GM18870 (cell line): ENCODE data around the gene GPC6.
"Not testable (repeated sequence)": the region's sequence is repeated elsewhere in the genome, so short reads cannot be mapped to it uniquely, and the experiment has no call there.

ENCODE experiments used
- ATAC-seq: cut with Tn5 transposase; IDR thresholded peaks from one replicate; pipeline ENCODE4 v1.9.1; 2021; ENCODE audit warnings: moderate library complexity; ENCODE audit not compliant: unreplicated experiment

GPC6 gene

GRCh38 chr13:93226623-93227279 is at the start of gene GPC6:
TSS of gene GPC6 (plus strand) at chr13:93226807.
- no peak for ATAC-seq

DNA sequence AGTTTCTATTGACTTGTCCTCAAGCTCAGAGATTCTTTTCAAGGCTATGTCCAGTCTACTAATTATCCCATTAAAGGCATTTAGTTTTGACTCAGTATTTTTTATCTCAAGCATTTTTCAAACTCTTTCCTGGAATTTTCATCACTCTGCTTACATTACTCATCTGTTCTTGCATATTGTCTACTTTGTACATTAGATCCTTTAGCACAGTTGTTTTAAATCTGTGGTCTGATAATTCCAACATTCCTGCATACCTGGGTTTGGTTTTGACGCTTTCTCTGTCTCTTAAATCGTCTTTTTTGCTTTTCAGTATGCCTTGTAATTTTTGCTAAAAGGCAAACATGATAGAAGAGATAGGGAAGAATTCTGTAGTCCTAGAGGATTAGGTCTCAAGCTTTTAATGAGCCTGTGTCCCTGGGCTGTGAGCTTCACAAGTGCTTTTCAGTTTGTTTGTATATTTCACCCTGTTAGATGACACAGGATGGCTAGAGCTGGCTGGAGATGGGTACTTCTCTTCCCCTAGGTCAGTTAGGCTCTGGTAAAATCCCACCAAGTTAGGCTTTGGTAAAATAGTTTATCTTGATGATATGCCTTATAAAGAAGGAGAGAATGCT is 46.1 kb upstream of the GPC6 start:
- ATAC-seq = no peak

DNA sequence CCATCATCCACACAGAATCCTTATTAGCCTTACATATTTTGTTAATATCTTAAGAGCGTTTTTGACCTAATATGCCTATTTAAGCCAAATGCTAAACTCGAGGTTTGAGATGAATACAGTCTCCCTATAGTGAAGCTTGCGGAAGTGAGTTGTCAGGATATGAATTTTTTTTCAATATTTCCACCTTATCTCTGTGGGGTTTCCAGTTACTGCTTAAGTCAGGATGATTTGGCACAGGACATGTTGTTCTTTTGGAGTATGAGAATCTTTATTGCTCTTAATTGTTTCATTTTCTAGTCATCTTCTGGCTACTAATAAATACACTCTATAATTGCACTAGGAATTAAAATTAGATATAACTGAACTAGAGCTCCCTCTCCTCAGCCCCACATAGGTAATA is 44.2 kb upstream of the GPC6 start:
- ATAC-seq = no peak

DNA sequence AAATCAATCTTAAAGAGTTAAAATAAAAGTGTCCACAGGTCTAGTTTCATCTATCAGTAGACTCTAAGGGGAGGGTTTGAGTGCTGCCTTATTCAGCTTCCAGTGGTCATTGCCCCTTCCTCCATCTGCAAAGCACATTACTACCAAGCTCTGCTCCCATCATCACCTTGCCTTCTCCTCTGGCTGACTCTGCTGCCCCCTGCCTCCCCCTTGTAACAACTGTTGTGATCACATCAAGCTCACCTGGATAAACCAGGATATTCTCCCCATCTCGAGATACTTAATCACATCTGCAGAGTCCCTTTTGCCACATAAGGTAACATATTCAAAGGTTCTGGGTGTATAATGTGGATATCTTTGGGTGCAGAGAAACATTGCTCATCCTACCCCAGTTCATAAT is 43.3 kb upstream of the GPC6 start:
- ATAC-seq = no peak

GRCh38 chr13:93190006-93190405 is 36.6 kb upstream of the GPC6 start:
- no peak for ATAC-seq

- no peak for ATAC-seq
Measured at GRCh38 chr13:93193682-93194081, 32.9 kb upstream of the GPC6 start.

DNA sequence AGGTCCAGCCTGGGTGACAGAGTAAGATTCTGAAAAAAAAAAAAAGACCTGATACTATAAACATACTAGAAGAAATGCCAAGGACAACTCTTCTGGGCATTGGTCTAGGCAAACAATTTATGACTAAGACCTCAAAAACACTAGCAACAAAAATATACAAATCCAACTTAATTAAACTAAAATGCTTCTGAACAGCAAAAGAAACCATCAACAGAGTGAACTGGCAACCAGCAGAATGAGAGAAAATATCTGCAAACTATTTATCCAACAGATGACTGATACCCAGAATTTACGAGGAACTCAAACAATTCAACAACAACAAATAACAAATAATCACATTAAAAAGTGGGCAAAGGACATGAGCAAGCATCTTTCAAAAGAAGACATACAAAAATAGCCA is 26.8 kb upstream of the GPC6 start:
- ATAC-seq = no peak

- no peak for ATAC-seq
Measured at GRCh38 chr13:93200626-93201025, 26.0 kb upstream of the GPC6 start.

GRCh38 chr13:93201992-93202558 is 24.5 kb upstream of the GPC6 start:
- no peak for ATAC-seq

DNA sequence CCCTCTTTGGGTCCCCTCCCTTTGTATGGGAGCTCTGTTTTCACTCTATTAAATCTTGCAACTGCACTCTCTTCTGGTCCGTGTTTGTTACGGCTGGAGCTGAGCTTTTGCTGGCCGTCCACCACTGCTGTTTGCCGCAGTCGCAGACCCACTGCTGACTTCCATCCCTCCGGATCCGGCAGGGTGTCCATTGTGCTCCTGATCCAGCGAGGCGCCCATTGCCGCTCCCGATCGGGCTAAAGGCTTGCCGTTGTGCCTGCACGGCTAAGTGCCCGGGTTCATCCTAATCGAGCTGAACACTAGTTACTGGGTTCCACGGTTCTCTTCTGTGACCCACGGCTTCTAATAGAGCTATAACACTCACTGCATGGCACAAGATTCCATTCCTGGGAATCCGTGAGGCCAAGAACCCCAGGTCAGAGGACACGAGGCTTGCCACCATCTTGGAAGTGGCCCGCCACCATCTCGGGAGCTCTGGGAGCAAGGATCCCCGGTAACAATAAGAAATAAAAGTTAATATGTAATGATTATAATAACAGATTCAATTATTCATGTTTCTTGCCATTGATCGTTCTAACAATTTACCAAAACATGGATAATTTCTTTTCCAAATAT is 19.7 kb upstream of the GPC6 start:
- ATAC-seq = not testable (repeated sequence)

GRCh38 chr13:93216122-93216521 is 10.5 kb upstream of the GPC6 start:
- ATAC-seq = no peak

DNA sequence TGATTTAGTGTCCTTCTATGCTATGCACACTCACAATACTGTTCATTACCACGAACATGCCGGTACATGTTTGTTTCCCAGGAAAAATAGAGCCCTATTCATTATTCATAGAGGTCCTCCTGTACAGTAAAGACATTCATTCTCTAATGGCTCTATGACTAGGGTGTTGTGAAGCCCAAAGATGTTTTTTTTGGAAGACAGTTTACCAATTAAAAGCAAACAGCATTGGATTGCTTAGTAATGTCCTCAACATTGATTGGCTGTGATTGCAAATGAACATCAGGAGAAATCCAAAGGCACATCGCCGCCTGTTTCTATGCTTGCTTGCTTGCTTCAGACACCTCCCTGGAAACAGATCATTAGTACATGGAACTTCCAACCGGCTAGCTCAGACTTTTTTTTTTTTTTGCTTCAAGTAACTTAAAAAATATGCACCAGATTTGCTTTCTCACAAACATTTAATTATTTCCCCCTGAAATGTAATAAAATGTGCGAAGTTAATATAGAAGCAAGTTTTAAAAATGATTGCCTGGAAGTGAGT is 8.8 kb upstream of the GPC6 start:
- ATAC-seq = no peak

- no peak for ATAC-seq
Measured at GRCh38 chr13:93218583-93218982, 8.0 kb upstream of the GPC6 start.

- no peak for ATAC-seq
Measured at GRCh38 chr13:93220073-93220472, 6.5 kb upstream of the GPC6 start.

DNA sequence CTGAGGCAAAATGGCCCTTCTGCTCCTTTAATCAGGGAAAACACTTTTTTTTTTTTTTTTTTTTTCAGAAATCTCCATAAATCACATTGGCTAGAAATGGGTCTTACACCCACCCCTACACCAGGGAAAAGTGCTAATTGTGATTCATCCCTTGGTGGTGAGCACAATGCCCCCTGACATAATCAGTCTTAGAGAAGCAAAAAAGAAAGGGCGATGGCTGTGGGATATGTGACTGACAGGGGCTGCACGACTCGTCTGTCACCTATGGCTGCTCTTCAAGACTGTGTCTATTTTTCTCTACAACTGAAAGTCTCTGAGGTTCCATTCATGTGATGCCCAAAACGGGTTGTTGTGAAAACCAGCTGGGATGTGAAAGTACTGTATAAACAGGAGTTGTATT is 3.6 kb upstream of the GPC6 start:
- no peak for ATAC-seq

DNA sequence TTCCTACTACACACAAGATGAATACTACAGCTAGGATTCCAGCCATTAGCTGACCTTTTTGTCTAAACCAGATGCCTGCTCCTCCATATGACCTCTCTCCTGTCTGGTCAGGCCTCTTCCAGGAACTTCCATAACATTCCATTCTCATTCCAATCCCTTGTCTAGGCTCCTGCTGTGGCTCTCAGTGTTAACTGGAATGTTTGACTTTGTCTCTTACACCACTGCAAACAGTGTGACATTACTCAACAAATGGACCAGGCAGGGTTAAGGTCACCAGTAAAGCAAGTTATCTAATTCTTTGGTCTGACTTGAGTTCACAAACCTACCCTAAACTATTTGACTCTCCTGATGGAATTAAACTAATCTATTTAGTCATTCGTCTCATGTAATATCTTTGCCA is 2.1 kb upstream of the GPC6 start:
- no peak for ATAC-seq

- no peak for ATAC-seq
Measured at GRCh38 chr13:93225610-93226009, 997 bp upstream of the GPC6 start.

DNA sequence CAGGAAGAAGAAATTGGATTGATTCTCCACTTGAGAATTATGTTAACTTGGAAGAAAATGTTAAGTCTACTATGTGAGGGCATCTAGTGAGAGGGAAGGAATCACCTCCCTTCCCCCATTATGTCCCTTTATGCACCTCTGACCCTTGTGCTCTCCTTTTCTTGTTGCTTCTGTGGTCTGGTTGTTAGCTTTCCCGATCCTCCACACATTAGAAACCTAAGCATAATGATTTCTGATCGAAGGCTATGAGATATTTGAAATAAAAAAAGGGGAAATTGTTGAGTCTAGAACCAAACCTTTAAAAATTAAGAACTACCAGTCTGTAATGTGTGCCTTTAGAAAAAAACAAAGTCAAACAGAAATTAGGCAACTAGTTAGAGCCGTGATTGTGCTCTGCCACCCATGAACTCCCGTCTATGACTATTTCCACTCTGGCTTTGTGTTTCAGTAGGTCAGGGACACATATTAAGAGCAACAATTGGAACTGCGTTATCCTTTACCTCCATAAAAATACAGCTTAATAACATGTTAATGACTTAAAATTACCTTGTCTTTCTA is 463 bp upstream of the GPC6 start:
- ATAC-seq = no peak

DNA sequence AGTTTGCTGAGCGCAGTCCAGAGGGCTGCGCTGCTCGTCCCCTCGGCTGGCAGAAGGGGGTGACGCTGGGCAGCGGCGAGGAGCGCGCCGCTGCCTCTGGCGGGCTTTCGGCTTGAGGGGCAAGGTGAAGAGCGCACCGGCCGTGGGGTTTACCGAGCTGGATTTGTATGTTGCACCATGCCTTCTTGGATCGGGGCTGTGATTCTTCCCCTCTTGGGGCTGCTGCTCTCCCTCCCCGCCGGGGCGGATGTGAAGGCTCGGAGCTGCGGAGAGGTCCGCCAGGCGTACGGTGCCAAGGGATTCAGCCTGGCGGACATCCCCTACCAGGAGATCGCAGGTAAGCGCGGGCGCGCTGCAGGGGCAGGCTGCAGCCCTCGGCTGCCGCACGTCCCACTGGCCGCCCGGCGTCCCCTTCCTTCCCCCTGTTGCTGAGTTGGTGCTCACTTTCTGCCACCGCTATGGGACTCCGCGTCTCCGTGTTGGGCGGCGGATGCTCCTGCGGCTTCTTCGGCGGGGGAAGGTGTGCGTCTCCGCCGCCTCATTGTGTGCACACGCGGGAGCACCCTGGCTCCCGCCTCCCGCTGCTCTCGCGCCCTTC is 772 bp downstream of the GPC6 start:
- ATAC-seq = no peak

- no peak for ATAC-seq
Measured at GRCh38 chr13:93227878-93228642, 1.5 kb downstream of the GPC6 start.

GRCh38 chr13:93228643-93228937 is 2.0 kb downstream of the GPC6 start:
- no peak for ATAC-seq
